SK-N-SH (cell line): ENCODE data around the gene CDH13. TPM values are rescaled to one million over a fixed set of nuclear protein-coding genes. Genes with fewer than 3 reads are reported as not detected.
A peak's percentile ranks its signal among the peaks of the same experiment; 100 is the strongest.

Experiments used
- CTCF ChIA-PET: fragments of 300-600, 350-600 bp; formaldehyde crosslinking; extraction: SDS; loops from one replicate; lab custom pipeline; 2021; lab: Yijun Ruan, JAX
- POLR2A ChIA-PET: fragments of 350-600 bp; sonication (Branson Sonifier 250); formaldehyde crosslinking; extraction: SDS; loops from one replicate; lab custom pipeline; 2020; ENCODE audit warnings: antibody characterized with exemption, inconsistent platforms; lab: Yijun Ruan, JAX
- DNase-seq: peaks from one replicate; pipeline ENCODE4 v3.0.0; 2012
- H2AFZ ChIP-seq: fragments of 200-600 bp; sonication (generic); 2 replicates; pipeline ENCODE4 v1.8.1; 2016; ENCODE audit warnings: antibody characterized with exemption, mild to moderate bottlenecking, low read depth
- H3F3A ChIP-seq: fragments of 200-600 bp; sonication (generic); replicated peaks from 2 replicates; pipeline ENCODE3; 2016; ENCODE audit warnings: antibody characterized with exemption, mild to moderate bottlenecking; ENCODE audit not compliant: insufficient read depth
- H3K27ac ChIP-seq, 2 experiments: fragments of 200-500 bp in 1 of 2; fragments of 200-600 bp in 1 of 2; sonication (Bioruptor generic) in 1 of 2; sonication (generic), shearing (Covaris generic) in 1 of 2; 2 replicates each; pipeline versions ENCODE4 v1.5.1 to v1.6.1; 2014 to 2016; ENCODE audit warnings: low read depth in 2 of 2, inconsistent platforms in 1 of 2, low read length in 1 of 2, mild to moderate bottlenecking in 1 of 2, mixed read lengths in 1 of 2
- H3K27me3 ChIP-seq: fragments of 200-600 bp; sonication (generic), shearing (Covaris generic); 2 replicates; pipeline ENCODE4 v1.6.1; 2016; ENCODE audit warnings: mixed run types; ENCODE audit not compliant: insufficient read depth
- H3K36me3 ChIP-seq, 2 experiments: fragments of 200-500 bp in 1 of 2; fragments of 200-600 bp in 1 of 2; sonication (Bioruptor generic) in 1 of 2; sonication (generic) in 1 of 2; replicated peaks in 1 of 2; 2 replicates each; pipeline versions ENCODE3 to v1.5.1; 2014 to 2016; ENCODE audit warnings: low read length in 1 of 2, mild to moderate bottlenecking in 1 of 2; ENCODE audit not compliant: insufficient read depth in 2 of 2, control insufficient read depth in 1 of 2
- H3K4me1 ChIP-seq, 2 experiments: fragments of 200-500 bp in 1 of 2; fragments of 200-600 bp in 1 of 2; sonication (Bioruptor generic) in 1 of 2; sonication (generic), shearing (Covaris generic) in 1 of 2; 2 replicates each; pipeline versions ENCODE4 v1.5.1 to v1.6.1; 2014 to 2016; ENCODE audit warnings: low read depth in 1 of 2, low read length in 1 of 2, mixed run types in 1 of 2; ENCODE audit not compliant: insufficient read depth in 2 of 2, control insufficient read depth in 1 of 2
- H3K4me2 ChIP-seq: fragments of 200-600 bp; sonication (generic), shearing (Covaris generic); 2 replicates; pipeline ENCODE4 v1.6.1; 2017; ENCODE audit warnings: mixed run types
- H3K4me3 ChIP-seq, 2 experiments: fragments of 200-500 bp in 1 of 2; fragments of 200-600 bp in 1 of 2; sonication (Bioruptor generic) in 1 of 2; sonication (generic), shearing (Covaris generic) in 1 of 2; 2 replicates each; pipeline versions ENCODE4 v1.5.1 to v1.8.1; 2014 to 2016; ENCODE audit warnings: low read depth in 2 of 2, inconsistent platforms in 1 of 2, low read length in 1 of 2, mild to moderate bottlenecking in 1 of 2, mixed read lengths in 1 of 2, moderate library complexity in 1 of 2
- H3K79me2 ChIP-seq: fragments of 200-600 bp; sonication (generic); 2 replicates; pipeline ENCODE4 v1.8.1; 2017; ENCODE audit warnings: mild to moderate bottlenecking; ENCODE audit not compliant: insufficient read depth
- H3K9ac ChIP-seq: fragments of 200-600 bp; sonication (generic); 2 replicates; pipeline ENCODE4 v1.6.1; 2017; ENCODE audit warnings: mixed run types
- H3K9me2 ChIP-seq: fragments of 200-600 bp; sonication (generic); 2 replicates; pipeline ENCODE4 v1.6.1; 2017; ENCODE audit warnings: mixed run types
- H3K9me3 ChIP-seq: fragments of 200-600 bp; sonication (generic); 2 replicates; pipeline ENCODE4 v1.6.1; 2017; ENCODE audit warnings: mixed run types, mild to moderate bottlenecking, moderate library complexity
- H4K20me1 ChIP-seq: fragments of 200-600 bp; sonication (generic); 2 replicates; pipeline ENCODE4 v1.6.1; 2017; ENCODE audit warnings: mild to moderate bottlenecking, mixed run types; ENCODE audit not compliant: insufficient read depth
- CHD2 ChIP-seq: fragments of 150-350 bp; IDR thresholded peaks from 2 replicates; pipeline ENCODE4 v1.6.1; 2018; ENCODE audit warnings: low read length; ENCODE audit not compliant: partially characterized antibody
- FOSL2 ChIP-seq: IDR thresholded peaks from 2 replicates; pipeline ENCODE4 v1.4.0; 2012; ENCODE audit warnings: low read depth, mild to moderate bottlenecking, moderate library complexity, borderline replicate concordance
- FOXJ3 ChIP-seq: sonication (generic); formaldehyde crosslinking; IDR thresholded peaks from 2 replicates; pipeline ENCODE4 v1.5.1; 2020; ENCODE audit warnings: mild to moderate bottlenecking, missing genetic modification reagents
- JUND ChIP-seq: IDR thresholded peaks from 2 replicates; pipeline ENCODE4 v1.4.0; 2012
- MEF2A ChIP-seq: IDR thresholded peaks from 2 replicates; pipeline ENCODE4 v1.4.0; 2012; ENCODE audit warnings: low read depth, borderline replicate concordance
- NRF1 ChIP-seq: IDR thresholded peaks from 2 replicates; pipeline ENCODE4 v1.6.1; 2012; ENCODE audit warnings: low read depth, mild to moderate bottlenecking, low read length
- RAD21 ChIP-seq: IDR thresholded peaks from 2 replicates; pipeline ENCODE4 v1.6.1; 2012; ENCODE audit warnings: mild to moderate bottlenecking, low read length
- RFX5 ChIP-seq: IDR thresholded peaks from 2 replicates; pipeline ENCODE4 v1.6.1; 2012; ENCODE audit warnings: mild to moderate bottlenecking, improper control_type of control experiment, low read length
- RXRA ChIP-seq: IDR thresholded peaks from 2 replicates; pipeline ENCODE4 v1.4.0; 2012; ENCODE audit warnings: low read depth, mild to moderate bottlenecking, borderline replicate concordance
- SIN3A ChIP-seq: IDR thresholded peaks from 2 replicates; pipeline ENCODE4 v1.6.1; 2012; ENCODE audit warnings: low read depth, mild to moderate bottlenecking, low read length, moderate library complexity, borderline replicate concordance
- SMC3 ChIP-seq: IDR thresholded peaks from 2 replicates; pipeline ENCODE4 v1.6.1; 2012; ENCODE audit warnings: low read depth, low read length, improper control_type of control experiment
- ZBTB33 ChIP-seq: IDR thresholded peaks from 2 replicates; pipeline ENCODE4 v1.4.0; 2012; ENCODE audit warnings: low read depth, borderline replicate concordance
- WGBS: methylation state at CpG from one replicate; pipeline ENCODE4 v1.1.6; 2017; ENCODE audit warnings: low lambda C conversion rate; 5-methylcytosine and 5-hydroxymethylcytosine counted together
- polyA plus RNA-seq, 3 experiments: library from polyadenylated mRNA; depleted of rRNA; stranded (reverse); fragments of >200 nt; gene quantifications; 2 replicates each; pipeline ENCODE4 v1.2.3, GENCODE V29; 2012
- TF ChIP-seq, protein P1 (sequence below): IDR thresholded peaks from 2 replicates; pipeline ENCODE4 v1.6.1; 2012; ENCODE audit warnings: mild to moderate bottlenecking, low read depth, low read length, moderate library complexity
- TF ChIP-seq, protein P2 (sequence below): fragments of 150-350 bp; IDR thresholded peaks from 2 replicates; pipeline ENCODE4 v1.6.1; 2016; ENCODE audit warnings: mild to moderate bottlenecking, low read depth, low read length

Gene CDH13
- polyA plus RNA-seq, 1 of the 3 experiments (the other 2 are of a cell fraction) = 93.0 TPM

DNA sequence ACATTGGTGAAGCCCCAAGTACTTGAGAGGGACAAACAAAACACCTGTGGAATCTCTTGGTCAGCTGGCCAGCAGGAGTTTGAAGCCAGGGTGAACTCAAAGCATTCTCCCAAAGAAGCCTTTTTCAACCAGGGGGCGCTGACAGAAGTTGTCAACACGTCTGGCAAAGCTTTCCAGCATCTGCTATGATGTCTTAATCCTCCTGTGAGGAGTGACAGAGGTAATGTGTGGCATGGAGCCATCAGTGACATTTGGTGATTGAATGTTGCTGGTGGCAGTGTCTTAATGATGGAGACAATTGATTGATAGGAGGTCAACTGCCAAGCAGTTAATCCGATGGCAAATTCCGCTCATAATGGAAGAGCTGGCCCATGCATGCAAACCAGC, 923.4 kb downstream of the CDH13 start:
- Histone ChIP-seq H2AFZ (no peak overlapping the region), H3K79me2 (no peaks in the 10 kb centered on the region), H3K9ac (no peak overlapping the region), H3K4me2 (peak overlapping the region; percentile 47; the same call in 1 of the 2 replicates), H4K20me1 (no peaks in the 10 kb centered on the region), H3K9me3 (no peaks in the 10 kb centered on the region), H3K4me1 (peaks cover 0 to 5% of the 10 kb centered on the region in 2 experiments; a peak in 1 of 4 replicates), H3K36me3 (no peaks in the 10 kb centered on the region), H3K9me2 (no peaks in the 10 kb centered on the region), H3K27me3 (no peaks in the 10 kb centered on the region), H3K27ac (no peak overlapping the region), H3F3A (no peaks in the 10 kb centered on the region), H3K4me3 (no peak overlapping the region)
- ChIA-PET POLR2A (no interaction called here), CTCF (no interaction called here)
- WGBS = 17% methylated on average over 1 of the region's 4 CpGs
- no peak for DNase-seq
- TF ChIP-seq CHD2 = no peak
- no peak for TF ChIP-seq ZBTB33
- no peak for TF ChIP-seq RXRA
- no peak for TF ChIP-seq JUND
- no peak for TF ChIP-seq RFX5
- no peak for TF ChIP-seq SMC3
- TF ChIP-seq, protein P1, sequence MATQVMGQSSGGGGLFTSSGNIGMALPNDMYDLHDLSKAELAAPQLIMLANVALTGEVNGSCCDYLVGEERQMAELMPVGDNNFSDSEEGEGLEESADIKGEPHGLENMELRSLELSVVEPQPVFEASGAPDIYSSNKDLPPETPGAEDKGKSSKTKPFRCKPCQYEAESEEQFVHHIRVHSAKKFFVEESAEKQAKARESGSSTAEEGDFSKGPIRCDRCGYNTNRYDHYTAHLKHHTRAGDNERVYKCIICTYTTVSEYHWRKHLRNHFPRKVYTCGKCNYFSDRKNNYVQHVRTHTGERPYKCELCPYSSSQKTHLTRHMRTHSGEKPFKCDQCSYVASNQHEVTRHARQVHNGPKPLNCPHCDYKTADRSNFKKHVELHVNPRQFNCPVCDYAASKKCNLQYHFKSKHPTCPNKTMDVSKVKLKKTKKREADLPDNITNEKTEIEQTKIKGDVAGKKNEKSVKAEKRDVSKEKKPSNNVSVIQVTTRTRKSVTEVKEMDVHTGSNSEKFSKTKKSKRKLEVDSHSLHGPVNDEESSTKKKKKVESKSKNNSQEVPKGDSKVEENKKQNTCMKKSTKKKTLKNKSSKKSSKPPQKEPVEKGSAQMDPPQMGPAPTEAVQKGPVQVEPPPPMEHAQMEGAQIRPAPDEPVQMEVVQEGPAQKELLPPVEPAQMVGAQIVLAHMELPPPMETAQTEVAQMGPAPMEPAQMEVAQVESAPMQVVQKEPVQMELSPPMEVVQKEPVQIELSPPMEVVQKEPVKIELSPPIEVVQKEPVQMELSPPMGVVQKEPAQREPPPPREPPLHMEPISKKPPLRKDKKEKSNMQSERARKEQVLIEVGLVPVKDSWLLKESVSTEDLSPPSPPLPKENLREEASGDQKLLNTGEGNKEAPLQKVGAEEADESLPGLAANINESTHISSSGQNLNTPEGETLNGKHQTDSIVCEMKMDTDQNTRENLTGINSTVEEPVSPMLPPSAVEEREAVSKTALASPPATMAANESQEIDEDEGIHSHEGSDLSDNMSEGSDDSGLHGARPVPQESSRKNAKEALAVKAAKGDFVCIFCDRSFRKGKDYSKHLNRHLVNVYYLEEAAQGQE = no peak
- TF ChIP-seq NRF1 = no peak
- TF ChIP-seq MEF2A = no peak
- TF ChIP-seq SIN3A = no peak
- TF ChIP-seq, protein P2, sequence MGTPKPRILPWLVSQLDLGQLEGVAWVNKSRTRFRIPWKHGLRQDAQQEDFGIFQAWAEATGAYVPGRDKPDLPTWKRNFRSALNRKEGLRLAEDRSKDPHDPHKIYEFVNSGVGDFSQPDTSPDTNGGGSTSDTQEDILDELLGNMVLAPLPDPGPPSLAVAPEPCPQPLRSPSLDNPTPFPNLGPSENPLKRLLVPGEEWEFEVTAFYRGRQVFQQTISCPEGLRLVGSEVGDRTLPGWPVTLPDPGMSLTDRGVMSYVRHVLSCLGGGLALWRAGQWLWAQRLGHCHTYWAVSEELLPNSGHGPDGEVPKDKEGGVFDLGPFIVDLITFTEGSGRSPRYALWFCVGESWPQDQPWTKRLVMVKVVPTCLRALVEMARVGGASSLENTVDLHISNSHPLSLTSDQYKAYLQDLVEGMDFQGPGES = no peak
- TF ChIP-seq FOSL2 = no peak
- TF ChIP-seq FOXJ3 (CRISPR knock-in tag) = no peak
- no peak for TF ChIP-seq RAD21
